IMR-90 (cell line): Measurements from ENCODE around the gene MAPK11.

Experiments used
- FOS ChIP-seq: fragments of 150-350 bp; IDR thresholded peaks from 2 replicates; pipeline ENCODE4 v1.6.1; 2016; ENCODE audit warnings: low read depth, low read length
- POLR2A ChIP-seq: IDR thresholded peaks from 2 replicates; pipeline ENCODE4 v1.6.1; 2012; ENCODE audit warnings: mild to moderate bottlenecking, low read depth, low read length

DNA sequence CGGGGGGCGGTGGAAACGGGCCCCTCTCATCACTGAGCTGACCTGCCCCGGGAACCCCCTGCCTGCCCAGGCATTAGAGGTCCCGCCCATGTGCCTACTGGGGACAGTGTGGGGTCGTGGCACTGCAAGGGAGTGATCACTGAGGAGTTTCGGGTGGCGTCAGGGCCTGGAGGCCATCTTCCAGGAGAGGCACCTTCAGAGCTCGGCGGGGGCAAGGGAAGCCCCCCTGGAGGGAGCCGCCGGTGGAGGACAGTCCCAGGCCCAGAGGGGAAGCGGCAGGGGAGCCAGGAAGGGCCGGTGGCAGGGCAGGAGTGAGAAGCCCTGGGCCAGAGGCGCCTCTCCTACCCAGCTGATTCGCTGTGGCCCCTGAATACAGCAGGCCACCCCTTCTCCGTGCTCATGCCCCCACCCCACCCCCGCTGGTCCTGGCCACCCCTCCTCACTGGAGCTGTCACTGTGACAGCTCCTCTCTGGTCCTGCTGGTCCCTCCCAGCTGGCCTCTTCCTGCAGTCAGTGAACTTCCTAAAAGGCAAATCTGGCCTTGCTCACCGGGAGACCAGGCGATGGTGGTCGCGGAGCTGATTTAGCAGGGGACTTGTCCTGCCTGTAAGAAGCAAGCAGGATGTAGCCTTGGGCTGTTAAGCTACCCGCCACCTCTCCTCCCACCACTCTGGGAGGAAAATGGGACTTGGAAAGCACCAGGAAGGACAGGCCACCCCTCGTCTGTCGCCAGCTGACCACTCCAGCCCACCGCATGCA lies 2.0 kb upstream of the MAPK11 start:
- TF ChIP-seq FOS (no peak), POLR2A (no peak)
